ENCODE measurements around the gene LYZL6. TPM values are rescaled to one million over a fixed set of nuclear protein-coding genes. Genes with fewer than 3 reads are reported as not detected.

The LYZL6 gene
- total RNA-seq, 1 experiment from 2014 or later: not detected

GRCh38 chr17:35923609-35924114 is 19.9 kb downstream of the LYZL6 start:
- CTCF ChIA-PET: no interaction called here
- no peaks in the 10 kb centered on the region for H3K9me3 Mint-ChIP-seq
- H3K27me3 Mint-ChIP-seq (ENCODE audit: low read depth): no peaks in the 10 kb centered on the region
- peaks cover 4% of the 10 kb centered on the region for H3K36me3 Mint-ChIP-seq
- POLR2A ChIA-PET: no interaction called here
- no peak overlapping the region for H3K4me3 Mint-ChIP-seq
- 0 out of 2 replicates have a peak, but pooled peaks cover 3% of the 10 kb centered on the region for H3K4me1 Mint-ChIP-seq
- DNase-seq (ENCODE audit: low spot score) (no peak), ATAC-seq (no peak)
- H3K27ac Mint-ChIP-seq: no peak overlapping the region
- TF ChIP-seq, protein P1, sequence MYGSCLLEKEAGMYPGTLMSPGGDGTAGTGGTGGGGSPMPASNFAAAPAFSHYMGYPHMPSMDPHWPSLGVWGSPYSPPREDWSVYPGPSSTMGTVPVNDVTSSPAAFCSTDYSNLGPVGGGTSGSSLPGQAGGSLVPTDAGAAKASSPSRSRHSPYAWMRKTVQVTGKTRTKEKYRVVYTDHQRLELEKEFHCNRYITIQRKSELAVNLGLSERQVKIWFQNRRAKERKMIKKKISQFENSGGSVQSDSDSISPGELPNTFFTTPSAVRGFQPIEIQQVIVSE (CRISPR knock-in tag; IDR thresholded peaks at IDR 0.05; ENCODE audit: borderline replicate concordance): no peak
- TF ChIP-seq USF1 (CRISPR knock-in tag; IDR thresholded peaks at IDR 0.05): no peak
- no peak for TF ChIP-seq IRF2 (CRISPR knock-in tag; IDR thresholded peaks at IDR 0.05; ENCODE audit: borderline replicate concordance, low read depth)
- no peak for TF ChIP-seq ESRRA (CRISPR knock-in tag; IDR thresholded peaks at IDR 0.05; ENCODE audit: borderline replicate concordance)
- TF ChIP-seq RORB (CRISPR knock-in tag; IDR thresholded peaks at IDR 0.05): no peak
- TF ChIP-seq SP1 (CRISPR knock-in tag; conservative IDR thresholded peaks at IDR 0.05): no peak
- no peak for TF ChIP-seq JUN (CRISPR knock-in tag; IDR thresholded peaks at IDR 0.05)
- no peak for TF ChIP-seq ZNF532 (CRISPR knock-in tag; IDR thresholded peaks at IDR 0.05; ENCODE audit: borderline replicate concordance)
- TF ChIP-seq AR (CRISPR knock-in tag; IDR thresholded peaks at IDR 0.05): no peak
- TF ChIP-seq SMAD3 (CRISPR knock-in tag; IDR thresholded peaks at IDR 0.05; ENCODE audit: borderline replicate concordance): no peak
- TF ChIP-seq FOXP1 (CRISPR knock-in tag; IDR thresholded peaks at IDR 0.05; ENCODE audit: borderline replicate concordance): no peak
- TF ChIP-seq ATF1 (CRISPR knock-in tag; IDR thresholded peaks at IDR 0.05): no peak
- no peak for TF ChIP-seq NR1H2 (CRISPR knock-in tag; IDR thresholded peaks at IDR 0.05)
- no peak for TF ChIP-seq ZNF396 (CRISPR knock-in tag; IDR thresholded peaks at IDR 0.05; ENCODE audit: borderline replicate concordance)
- TF ChIP-seq FOXJ3 (CRISPR knock-in tag; IDR thresholded peaks at IDR 0.05; ENCODE audit: borderline replicate concordance): no peak
- TF ChIP-seq ZNF121 (CRISPR knock-in tag; IDR thresholded peaks at IDR 0.05): no peak
- no peak for TF ChIP-seq NFE2L1 (CRISPR knock-in tag; IDR thresholded peaks at IDR 0.05)
- TF ChIP-seq HMGXB4 (CRISPR knock-in tag; IDR thresholded peaks at IDR 0.05): no peak
- TF ChIP-seq, protein P2, sequence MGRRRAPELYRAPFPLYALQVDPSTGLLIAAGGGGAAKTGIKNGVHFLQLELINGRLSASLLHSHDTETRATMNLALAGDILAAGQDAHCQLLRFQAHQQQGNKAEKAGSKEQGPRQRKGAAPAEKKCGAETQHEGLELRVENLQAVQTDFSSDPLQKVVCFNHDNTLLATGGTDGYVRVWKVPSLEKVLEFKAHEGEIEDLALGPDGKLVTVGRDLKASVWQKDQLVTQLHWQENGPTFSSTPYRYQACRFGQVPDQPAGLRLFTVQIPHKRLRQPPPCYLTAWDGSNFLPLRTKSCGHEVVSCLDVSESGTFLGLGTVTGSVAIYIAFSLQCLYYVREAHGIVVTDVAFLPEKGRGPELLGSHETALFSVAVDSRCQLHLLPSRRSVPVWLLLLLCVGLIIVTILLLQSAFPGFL (CRISPR knock-in tag; IDR thresholded peaks at IDR 0.05; ENCODE audit: borderline replicate concordance): no peak
